GM23248 (cell line): ENCODE measurements around the gene GAA. TPM values are rescaled to one million over a fixed set of nuclear protein-coding genes. Genes with fewer than 3 reads are reported as not detected.

ENCODE experiments used
- DNase-seq: peaks from one replicate; pipeline ENCODE4 v3.0.0-alpha.2; 2015
- H2AFZ ChIP-seq: fragments of 200-600 bp; sonication (generic); 2 replicates; pipeline ENCODE4 v1.6.1; 2016; ENCODE audit warnings: antibody characterized with exemption
- H3F3A ChIP-seq: fragments of 200-600 bp; sonication (generic); 2 replicates; pipeline ENCODE4 v1.6.1; 2016; ENCODE audit warnings: mild to moderate bottlenecking, antibody characterized with exemption, mixed run types; ENCODE audit not compliant: insufficient read depth
- H3K27ac ChIP-seq: fragments of 200-600 bp; sonication (generic); 2 replicates; pipeline ENCODE4 v1.5.1; 2016; ENCODE audit warnings: mild to moderate bottlenecking
- H3K27me3 ChIP-seq: fragments of 200-600 bp; sonication (generic); replicated peaks from 2 replicates; pipeline ENCODE4 v1.6.1; 2016; ENCODE audit warnings: mild to moderate bottlenecking; ENCODE audit not compliant: insufficient read depth
- H3K36me3 ChIP-seq: fragments of 200-600 bp; sonication (generic); 2 replicates; pipeline ENCODE4 v1.6.1; 2016; ENCODE audit warnings: low read depth, mild to moderate bottlenecking
- H3K4me1 ChIP-seq: fragments of 200-600 bp; sonication (generic); 2 replicates; pipeline ENCODE4 v1.6.1; 2016; ENCODE audit warnings: mild to moderate bottlenecking; ENCODE audit not compliant: insufficient read depth
- H3K4me2 ChIP-seq: fragments of 200-600 bp; sonication (generic); one replicate; pipeline ENCODE4 v1.6.1; 2016; ENCODE audit warnings: mild to moderate bottlenecking; ENCODE audit not compliant: unreplicated experiment
- H3K4me3 ChIP-seq: fragments of 200-600 bp; sonication (generic); 2 replicates; pipeline ENCODE4 v1.5.1; 2016; ENCODE audit warnings: mild to moderate bottlenecking
- H3K79me2 ChIP-seq: fragments of 200-600 bp; sonication (generic); 2 replicates; pipeline ENCODE4 v1.6.1; 2016; ENCODE audit warnings: mild to moderate bottlenecking; ENCODE audit not compliant: insufficient read depth
- H3K9ac ChIP-seq: fragments of 200-600 bp; sonication (generic); 2 replicates; pipeline ENCODE4 v1.6.1; 2016; ENCODE audit warnings: mild to moderate bottlenecking
- H3K9me2 ChIP-seq: fragments of 200-600 bp; sonication (generic); 2 replicates; pipeline ENCODE4 v1.6.1; 2016; ENCODE audit warnings: mixed run types, mild to moderate bottlenecking, moderate library complexity; ENCODE audit not compliant: insufficient read depth
- H3K9me3 ChIP-seq: fragments of 200-600 bp; sonication (generic); one replicate; pipeline ENCODE4 v1.6.1; 2017; ENCODE audit warnings: low read depth
- H4K20me1 ChIP-seq: fragments of 200-600 bp; sonication (generic); 2 replicates; pipeline ENCODE4 v1.6.0; 2016; ENCODE audit not compliant: insufficient read depth
- EZH2 ChIP-seq: fragments of 200-600 bp; sonication (generic); IDR thresholded peaks from 2 replicates; pipeline ENCODE4 v1.6.1; 2018; ENCODE audit warnings: antibody characterized with exemption, mild to moderate bottlenecking; ENCODE audit not compliant: insufficient read depth, poor library complexity, severe bottlenecking
- EZH2phosphoT487 ChIP-seq: fragments of 200-600 bp; sonication (generic); IDR thresholded peaks from 2 replicates; pipeline ENCODE4 v1.6.1; 2018; ENCODE audit warnings: antibody characterized with exemption, moderate library complexity, mild to moderate bottlenecking, low read depth; ENCODE audit not compliant: insufficient read depth
- WGBS, 2 experiments: methylation state at CpG; one replicate each; pipeline ENCODE4 v1.1.6; 2015 to 2017; ENCODE audit warnings: low lambda C conversion rate in 2 of 2, low coverage in 1 of 2; ENCODE audit errors: missing lambda C conversion rate in 2 of 2; 5-methylcytosine and 5-hydroxymethylcytosine counted together
- in situ Hi-C: fragments of 300-500 bp; cut with MboI; formaldehyde crosslinking; loops from 2 replicates; pipeline ENCODE4 v1.15.0; 2020
- polyA plus RNA-seq: library from polyadenylated mRNA; unstranded; fragments of >200 nt; fragmentation: Nextera tagmentation; extraction: Ambion mirVana; gene quantifications from 2 replicates; pipeline ENCODE4 v1.2.1, GENCODE V29; 2016
- total RNA-seq: library from RNA; depleted of rRNA; stranded (reverse); fragments of >200 nt; shearing (Covaris generic); gene quantifications from 2 replicates; pipeline ENCODE4 v1.2.3, GENCODE V29; 2014

The GAA gene
- total and polyA plus RNA-seq, 2 experiments from 2014 or later: 80.2 to 127 TPM

- no peaks in the 10 kb centered on the region for H3K4me1 ChIP-seq
- peaks cover 18% of the 10 kb centered on the region for H3K79me2 ChIP-seq
- no peaks in the 10 kb centered on the region for H3K9me3 ChIP-seq
- no peaks in the 10 kb centered on the region for H3K27me3 ChIP-seq
- H3K4me2 ChIP-seq: no peak overlapping the region
- peaks cover 87% of the 10 kb centered on the region for H3K36me3 ChIP-seq
- TF ChIP-seq EZH2 (no peak), EZH2phosphoT487 (no peak)
- in situ Hi-C loops: no loop called here
- no peak overlapping the region for H2AFZ ChIP-seq
- no peak for DNase-seq
- no peak overlapping the region for H3K4me3 ChIP-seq
- H3F3A ChIP-seq: peaks cover 21% of the 10 kb centered on the region
- H3K9ac ChIP-seq: no peak overlapping the region
- WGBS, 2 experiments: 96 to 97% methylated on average over 9 of the region's 9 CpGs
- no peaks in the 10 kb centered on the region for H3K9me2 ChIP-seq
- H3K27ac ChIP-seq: no peak overlapping the region
- no peaks in the 10 kb centered on the region for H4K20me1 ChIP-seq
Measured at GRCh38 chr17:80137131-80137530, 35.8 kb downstream of the GAA start.

- H3K9ac ChIP-seq: no peak overlapping the region
- no peak overlapping the region for H2AFZ ChIP-seq
- in situ Hi-C loops: no loop called here
- H3K79me2 ChIP-seq: peaks cover 36% of the 10 kb centered on the region
- H3K4me3 ChIP-seq: no peak overlapping the region
- no peaks in the 10 kb centered on the region for H3K9me3 ChIP-seq
- 89 to 90% methylated on average over 18 of the region's 18 CpGs for WGBS, 2 experiments
- no peaks in the 10 kb centered on the region for H3K9me2 ChIP-seq
- no peaks in the 10 kb centered on the region for H3K27me3 ChIP-seq
- H3K27ac ChIP-seq: no peak overlapping the region
- no peak for TF ChIP-seq EZH2
- no peak for TF ChIP-seq EZH2phosphoT487
- no peak for DNase-seq
- H3K4me2 ChIP-seq: no peak overlapping the region
- H3K36me3 ChIP-seq: peaks cover 91% of the 10 kb centered on the region
- peaks cover 7% of the 10 kb centered on the region for H3F3A ChIP-seq
- H4K20me1 ChIP-seq: no peaks in the 10 kb centered on the region
- H3K4me1 ChIP-seq: no peaks in the 10 kb centered on the region
Measured at GRCh38 chr17:80138856-80139426, 37.6 kb downstream of the GAA start.

GRCh38 chr17:80141463-80142165 lies 40.2 kb downstream of the GAA start:
- in situ Hi-C loops: no loop called here
- H2AFZ ChIP-seq: no peak overlapping the region
- H3K9ac ChIP-seq: no peak overlapping the region
- TF ChIP-seq EZH2: no peak
- TF ChIP-seq EZH2phosphoT487: no peak
- DNase-seq: no peak
- H3K36me3 ChIP-seq: peaks cover 66% of the 10 kb centered on the region
- H3K9me3 ChIP-seq: no peaks in the 10 kb centered on the region
- no peak overlapping the region for H3K27ac ChIP-seq
- no peaks in the 10 kb centered on the region for H3F3A ChIP-seq
- H3K27me3 ChIP-seq: no peaks in the 10 kb centered on the region
- H3K79me2 ChIP-seq: peaks cover 63% of the 10 kb centered on the region
- 90 to 95% methylated on average over 7 of the region's 7 CpGs for WGBS, 2 experiments
- peaks cover 18% of the 10 kb centered on the region; the same call in 1 of the 2 replicates for H3K4me1 ChIP-seq
- no peaks in the 10 kb centered on the region for H3K9me2 ChIP-seq
- no peak overlapping the region for H3K4me3 ChIP-seq
- no peak overlapping the region for H3K4me2 ChIP-seq
- peaks cover 12% of the 10 kb centered on the region; the same call in 1 of the 2 replicates for H4K20me1 ChIP-seq

- Histone ChIP-seq H3K79me2 (peaks cover 69% of the 10 kb centered on the region), H3K9me3 (no peaks in the 10 kb centered on the region), H3K4me2 (no peak overlapping the region), H4K20me1 (peaks cover 12% of the 10 kb centered on the region; the same call in 1 of the 2 replicates), H2AFZ (no peak overlapping the region), H3K9me2 (no peaks in the 10 kb centered on the region), H3K27ac (no peak overlapping the region), H3K36me3 (peaks cover 53% of the 10 kb centered on the region), H3K4me1 (peaks cover 18% of the 10 kb centered on the region; the same call in 1 of the 2 replicates), H3K4me3 (no peak overlapping the region), H3K9ac (no peak overlapping the region), H3K27me3 (no peaks in the 10 kb centered on the region), H3F3A (no peaks in the 10 kb centered on the region)
- DNase-seq: no peak
- no peak for TF ChIP-seq EZH2phosphoT487
- no peak for TF ChIP-seq EZH2
- 86 to 90% methylated on average over 6 of the region's 6 CpGs for WGBS, 2 experiments
- in situ Hi-C loops: no loop called here
Measured at GRCh38 chr17:80142929-80143328, 41.5 kb downstream of the GAA start.
